Measurements from ENCODE around the gene PROZ.

GRCh38 chr13:113145911-113146598 lies 12.4 kb upstream of the PROZ start:
- TF ChIP-seq EZH2 (IDR thresholded peaks at IDR 0.05; ENCODE audit: insufficient read depth, poor library complexity, severe bottlenecking), result no peak
- no peak for TF ChIP-seq EZH2phosphoT487 (IDR thresholded peaks at IDR 0.05; ENCODE audit: insufficient read depth, low read depth)
